ENCODE results near the gene CACNG5.
A peak's percentile ranks its signal among the peaks of the same experiment; 100 is the strongest.

Gene CACNG5

DNA sequence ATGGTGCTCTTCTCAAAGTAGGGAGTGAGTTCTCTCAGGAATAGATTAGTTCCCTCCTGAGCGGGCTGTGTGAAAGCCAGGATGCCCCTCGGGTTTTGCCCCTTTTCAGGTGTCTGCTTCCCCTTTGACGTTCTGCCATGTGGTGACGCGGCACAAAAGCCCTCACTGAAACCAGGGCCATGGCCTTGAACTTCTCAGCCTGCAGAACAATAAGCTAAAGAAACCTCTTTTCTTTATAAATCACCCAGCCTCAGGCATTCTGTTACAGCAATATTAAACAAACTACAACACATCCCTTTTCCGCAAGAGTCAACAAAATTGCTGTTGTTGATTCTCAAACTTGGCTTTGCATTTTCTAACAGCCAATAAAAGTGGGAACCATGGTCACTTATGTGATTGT lies 15.5 kb upstream of the CACNG5 start:
- H3K4me3 ChIP-seq (replicated peaks; ENCODE audit: low read depth, low read length) = no peak overlapping the region
- TF ChIP-seq, protein P1, sequence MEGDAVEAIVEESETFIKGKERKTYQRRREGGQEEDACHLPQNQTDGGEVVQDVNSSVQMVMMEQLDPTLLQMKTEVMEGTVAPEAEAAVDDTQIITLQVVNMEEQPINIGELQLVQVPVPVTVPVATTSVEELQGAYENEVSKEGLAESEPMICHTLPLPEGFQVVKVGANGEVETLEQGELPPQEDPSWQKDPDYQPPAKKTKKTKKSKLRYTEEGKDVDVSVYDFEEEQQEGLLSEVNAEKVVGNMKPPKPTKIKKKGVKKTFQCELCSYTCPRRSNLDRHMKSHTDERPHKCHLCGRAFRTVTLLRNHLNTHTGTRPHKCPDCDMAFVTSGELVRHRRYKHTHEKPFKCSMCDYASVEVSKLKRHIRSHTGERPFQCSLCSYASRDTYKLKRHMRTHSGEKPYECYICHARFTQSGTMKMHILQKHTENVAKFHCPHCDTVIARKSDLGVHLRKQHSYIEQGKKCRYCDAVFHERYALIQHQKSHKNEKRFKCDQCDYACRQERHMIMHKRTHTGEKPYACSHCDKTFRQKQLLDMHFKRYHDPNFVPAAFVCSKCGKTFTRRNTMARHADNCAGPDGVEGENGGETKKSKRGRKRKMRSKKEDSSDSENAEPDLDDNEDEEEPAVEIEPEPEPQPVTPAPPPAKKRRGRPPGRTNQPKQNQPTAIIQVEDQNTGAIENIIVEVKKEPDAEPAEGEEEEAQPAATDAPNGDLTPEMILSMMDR (IDR thresholded peaks at IDR 0.05; ENCODE audit: low read length, missing control alignments) = no peak
- DNase-seq (ENCODE audit: low read depth) = no peak

DNA sequence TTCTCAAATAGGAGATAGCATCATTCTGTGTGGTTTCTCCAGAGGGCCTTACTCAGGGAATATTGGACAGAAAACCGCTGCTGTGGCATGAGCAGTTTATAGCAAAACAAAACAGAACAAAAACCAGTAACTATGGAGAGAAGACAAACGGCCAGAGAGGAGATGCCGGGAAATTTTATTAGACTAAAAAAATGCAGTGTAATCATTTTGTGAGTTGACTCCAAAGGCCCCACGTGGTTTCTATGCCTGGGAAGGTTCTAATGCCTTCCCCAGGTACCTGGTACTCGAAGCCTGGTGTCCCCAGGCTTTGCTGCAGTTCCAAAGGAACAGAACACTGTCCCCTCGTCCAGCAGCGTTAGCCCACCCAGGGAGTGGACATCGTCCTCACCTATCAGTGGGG lies 12.9 kb upstream of the CACNG5 start:
- no peak for DNase-seq (ENCODE audit: low read depth)
- H3K4me3 ChIP-seq (replicated peaks; ENCODE audit: low read depth, low read length) = no peak overlapping the region
- TF ChIP-seq, protein P1 (IDR thresholded peaks at IDR 0.05; ENCODE audit: low read length, missing control alignments) = no peak

DNA sequence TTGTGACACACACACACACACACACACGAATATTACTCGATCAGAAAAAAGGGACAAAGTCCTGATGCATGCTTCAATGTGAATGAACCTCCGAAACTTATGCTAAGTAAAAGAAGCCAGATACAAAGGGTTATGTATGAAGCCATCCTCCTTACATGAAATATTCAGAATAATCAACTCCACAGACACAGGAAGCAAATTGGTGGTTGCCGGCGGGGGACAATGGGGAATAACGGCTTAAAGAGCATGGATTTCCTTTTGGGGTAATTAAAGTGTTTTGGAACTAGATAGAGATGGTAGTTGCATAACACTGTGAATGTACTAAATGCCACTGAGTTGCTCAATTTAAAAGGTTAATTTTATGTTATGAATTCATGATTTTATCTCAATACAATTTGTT lies 8.1 kb upstream of the CACNG5 start:
- DNase-seq (ENCODE audit: low read depth) = no peak
- no peak overlapping the region for H3K4me3 ChIP-seq (replicated peaks; ENCODE audit: low read depth, low read length)
- TF ChIP-seq, protein P1 (IDR thresholded peaks at IDR 0.05; ENCODE audit: low read length, missing control alignments) = no peak

DNA sequence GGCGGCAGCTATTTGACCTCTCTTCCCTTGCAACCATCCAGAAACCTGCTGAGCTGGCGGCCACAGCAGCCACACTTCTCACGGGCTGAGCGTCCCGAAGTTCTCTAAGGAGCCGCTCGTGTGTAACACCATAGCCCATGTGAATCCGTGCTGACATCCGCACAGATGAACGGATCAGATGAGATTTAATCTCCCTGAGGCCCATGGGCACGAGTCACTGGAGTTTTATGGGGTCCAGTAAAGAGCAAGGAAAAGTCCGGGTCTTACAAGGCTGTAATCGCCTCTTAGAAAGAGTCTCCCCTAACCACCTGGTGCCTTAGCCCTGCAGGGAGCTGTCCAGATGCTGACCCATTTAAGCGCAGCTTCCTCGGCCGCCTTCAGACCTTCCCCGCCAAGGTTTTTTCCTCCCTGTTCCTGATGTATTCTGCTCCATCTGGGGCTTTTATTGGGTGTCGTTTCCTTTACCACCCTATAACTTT lies 5.5 kb upstream of the CACNG5 start:
- TF ChIP-seq, protein P1 (IDR thresholded peaks at IDR 0.05; ENCODE audit: low read length, missing control alignments) = no peak
- DNase-seq (ENCODE audit: low read depth) = peak; percentile 82
- no peak overlapping the region for H3K4me3 ChIP-seq (replicated peaks; ENCODE audit: low read depth, low read length)

DNA sequence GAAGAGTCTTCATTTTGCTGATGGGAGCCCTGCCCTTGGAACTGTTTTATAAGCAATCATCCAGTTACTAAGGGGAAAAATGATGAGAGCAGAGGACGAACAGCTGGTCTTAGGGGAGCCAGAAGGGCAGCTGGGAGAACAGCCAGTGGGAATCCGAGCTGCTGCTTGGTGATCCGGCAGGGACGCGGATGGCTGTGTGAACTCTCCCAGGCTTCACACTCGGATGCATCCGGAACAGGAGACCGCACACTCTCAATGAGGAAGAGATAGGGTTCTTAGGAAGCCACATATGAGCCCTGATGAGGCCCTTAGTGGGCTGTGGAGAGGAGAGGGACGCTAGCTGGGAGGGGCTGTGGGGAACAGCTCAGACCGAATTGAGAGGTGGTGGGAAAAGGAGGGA lies 5.0 kb upstream of the CACNG5 start:
- no peak for DNase-seq (ENCODE audit: low read depth)
- H3K4me3 ChIP-seq (replicated peaks; ENCODE audit: low read depth, low read length) = no peak overlapping the region
- TF ChIP-seq, protein P1 (IDR thresholded peaks at IDR 0.05; ENCODE audit: low read length, missing control alignments) = no peak

DNA sequence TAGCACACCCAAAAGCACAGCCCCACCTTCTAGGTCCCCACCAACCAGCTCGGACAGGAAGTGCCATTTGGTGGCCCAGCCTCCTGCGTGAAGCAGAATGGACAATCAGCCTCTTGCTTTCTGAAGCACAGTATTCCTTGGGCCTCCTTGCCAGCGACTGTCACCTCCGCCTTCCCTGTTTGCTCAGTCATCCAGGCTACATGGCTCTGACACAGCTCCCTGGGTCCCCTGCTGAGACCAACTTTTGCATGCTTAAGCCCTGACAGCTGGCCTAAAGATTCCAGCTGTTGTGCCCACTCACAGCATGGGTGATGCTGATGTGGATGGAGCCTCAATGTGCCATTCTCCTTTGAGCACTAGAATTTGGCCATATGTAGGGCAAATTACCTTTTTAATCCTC lies 4.5 kb upstream of the CACNG5 start:
- DNase-seq (ENCODE audit: low read depth) = no peak
- TF ChIP-seq, protein P1 (IDR thresholded peaks at IDR 0.05; ENCODE audit: low read length, missing control alignments) = no peak

DNA sequence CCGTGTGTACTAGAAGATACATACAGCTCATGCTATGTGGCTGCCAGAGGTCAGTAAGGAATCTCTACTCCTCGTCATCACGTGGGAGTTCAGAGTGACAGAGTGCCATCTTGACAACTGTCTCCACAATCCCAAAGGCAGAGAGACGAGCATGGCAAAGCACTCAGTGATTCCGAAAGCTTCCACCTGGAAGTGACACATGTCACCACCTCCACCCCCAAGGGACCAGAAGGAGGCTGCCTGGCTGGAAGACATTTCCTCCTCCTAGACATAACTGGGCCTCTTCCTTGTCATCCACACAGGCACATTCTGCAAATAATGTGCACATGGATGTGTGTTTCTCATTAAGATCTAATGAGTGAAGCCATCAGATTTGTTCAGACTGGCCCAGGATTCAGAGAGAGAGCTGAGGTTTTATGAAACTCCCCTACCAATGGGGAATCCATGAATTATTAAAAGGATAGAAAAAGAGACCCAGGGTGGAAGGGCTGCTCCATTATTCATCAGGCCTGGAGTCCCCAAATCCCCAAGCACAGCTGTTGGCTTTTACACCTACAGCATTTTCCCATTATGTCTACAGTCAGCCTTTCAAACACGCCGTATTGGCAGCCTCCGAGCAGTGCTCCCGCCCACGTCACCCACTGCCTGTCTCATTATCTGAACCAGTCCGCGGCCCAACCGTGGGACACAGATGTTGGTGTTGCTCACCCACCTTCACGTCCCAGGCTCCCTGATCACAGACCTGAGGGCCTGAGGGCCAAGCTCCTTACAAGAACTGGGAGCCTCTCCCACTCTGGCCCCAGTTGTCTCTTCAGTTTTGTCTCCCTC lies 3.3 kb upstream of the CACNG5 start:
- H3K4me3 ChIP-seq (replicated peaks; ENCODE audit: low read depth, low read length) = no peak overlapping the region
- DNase-seq (ENCODE audit: low read depth) = no peak
- TF ChIP-seq, protein P1 (IDR thresholded peaks at IDR 0.05; ENCODE audit: low read length, missing control alignments) = no peak

More for the DNA sequence above, 4.5 kb upstream of the CACNG5 start:
- no peak overlapping the region for H3K4me3 ChIP-seq (replicated peaks; ENCODE audit: low read depth, low read length)

Data from fibroblast of pulmonary artery (primary cell).